ENCODE data around the gene DPH6. TPM values are rescaled to one million over a fixed set of nuclear protein-coding genes. Genes with fewer than 3 reads are reported as not detected.

Gene DPH6
- total RNA-seq, 2 donors from 2014 or later, result 16.2 to 19.4 TPM

- DNase-seq, result no peak
- intact Hi-C loops (cut with DNase I, micrococcal nuclease), result no loop called here
Observed at GRCh38 chr15:35546511-35547381, 781 bp upstream of the DPH6 start.

DNA sequence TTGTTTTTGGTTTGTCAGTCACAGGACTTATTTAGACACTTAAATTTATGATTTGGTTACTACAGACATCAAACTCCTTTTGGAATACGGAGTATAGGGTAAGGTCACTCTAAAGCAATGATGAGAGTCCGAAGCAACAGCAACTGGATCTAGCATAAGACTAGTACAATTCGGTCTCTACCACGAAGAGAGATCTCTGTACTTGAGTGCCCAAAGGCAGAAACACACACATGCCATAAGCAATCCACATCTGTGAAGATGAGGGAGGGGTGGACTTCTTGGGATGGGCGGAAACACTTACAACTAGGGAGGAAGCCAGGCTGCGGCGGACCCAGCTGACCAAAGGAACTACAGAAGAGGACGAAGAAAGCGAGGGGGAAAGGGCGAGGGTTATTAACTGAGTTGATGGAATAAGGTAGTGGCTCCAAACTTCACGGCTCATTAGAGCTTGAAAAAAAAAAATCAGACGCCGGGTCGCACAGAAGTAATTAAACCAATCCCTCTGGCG is 595 bp downstream of the DPH6 start:
- intact Hi-C loops (cut with DNase I, micrococcal nuclease), result no loop called here
- ATAC-seq (peak; percentile 59), DNase-seq (peak; percentile 50 to 65)

More at GRCh38 chr15:35546511-35547381, 781 bp upstream of the DPH6 start:
- ATAC-seq, result peak; percentile 0

DNA sequence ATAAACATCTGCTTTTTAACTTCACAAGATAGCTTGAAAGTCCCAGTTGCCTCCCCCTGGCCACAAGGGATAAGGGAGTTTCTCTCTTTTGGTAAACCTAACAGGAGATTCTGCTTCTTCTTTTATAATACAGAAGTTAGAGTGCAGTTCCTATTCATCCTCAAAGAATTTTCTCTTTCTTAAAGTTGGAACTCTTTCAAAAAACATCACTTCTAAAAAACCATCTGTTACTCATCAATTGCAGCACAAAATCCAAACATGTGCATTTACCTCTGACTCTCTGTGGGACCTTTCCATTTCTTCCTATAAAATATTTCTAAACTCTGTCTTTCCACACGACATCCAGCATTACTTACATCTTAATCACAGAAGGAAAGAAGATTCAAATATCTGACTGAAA is 5.1 kb downstream of the DPH6 start:
- DNase-seq (no peak), ATAC-seq (no peak)
- intact Hi-C loops (cut with DNase I, micrococcal nuclease), result no loop called here

DNA sequence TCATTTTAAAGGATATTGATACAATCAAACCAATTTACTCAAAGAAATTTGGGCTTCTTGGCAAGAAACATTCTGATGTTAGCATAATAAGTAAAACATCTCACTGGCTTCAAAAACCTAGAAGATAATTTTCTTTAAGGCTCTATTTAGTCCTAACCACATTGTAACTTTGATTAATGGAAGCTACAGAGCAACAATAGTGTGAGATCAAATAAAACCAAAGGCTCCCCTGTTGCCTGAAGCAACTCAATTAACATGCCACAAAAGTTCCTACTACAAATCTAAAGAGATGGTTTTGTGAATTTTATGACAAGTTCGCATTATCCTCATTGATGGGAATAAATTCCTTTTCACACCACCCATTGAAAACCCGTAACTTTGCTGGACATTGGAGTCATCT is 5.9 kb downstream of the DPH6 start:
- intact Hi-C loops (cut with DNase I, micrococcal nuclease), result no loop called here
- ATAC-seq (no peak), DNase-seq (no peak)

- intact Hi-C loops (cut with DNase I, micrococcal nuclease), result no loop called here
- ATAC-seq (no peak), DNase-seq (no peak)
Observed at GRCh38 chr15:35535365-35535916, 10.5 kb downstream of the DPH6 start.

- intact Hi-C loops (cut with DNase I, micrococcal nuclease), result no loop called here
- DNase-seq (no peak), ATAC-seq (no peak)
Observed at GRCh38 chr15:35533130-35534110, 12.5 kb downstream of the DPH6 start.

DNA sequence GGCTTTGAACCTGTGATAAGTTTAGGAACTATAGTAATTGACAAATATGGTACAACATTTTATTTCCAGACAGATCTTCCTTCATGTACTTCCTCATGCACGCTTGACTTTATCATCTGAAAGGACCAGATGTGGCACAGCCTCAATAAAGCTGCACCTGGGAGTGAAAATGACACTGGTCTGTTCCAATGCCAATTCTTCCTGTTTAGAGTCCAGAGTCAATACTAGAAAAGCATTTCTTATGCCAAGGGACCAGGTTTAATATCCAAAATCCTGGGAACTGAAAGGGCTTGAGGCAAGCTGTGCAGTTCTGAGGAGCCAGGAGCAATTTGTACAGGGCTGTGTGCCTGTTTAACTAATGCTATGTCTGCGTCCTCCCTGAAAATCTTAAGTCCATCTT is 15.3 kb downstream of the DPH6 start:
- ATAC-seq, result peak; percentile 73
- intact Hi-C loops (cut with DNase I, micrococcal nuclease), result no loop called here
- DNase-seq, result no peak

GRCh38 chr15:35529784-35530183 is 16.2 kb downstream of the DPH6 start:
- intact Hi-C loops (cut with DNase I, micrococcal nuclease), result no loop called here
- ATAC-seq, result no peak
- DNase-seq, result no peak

DNA sequence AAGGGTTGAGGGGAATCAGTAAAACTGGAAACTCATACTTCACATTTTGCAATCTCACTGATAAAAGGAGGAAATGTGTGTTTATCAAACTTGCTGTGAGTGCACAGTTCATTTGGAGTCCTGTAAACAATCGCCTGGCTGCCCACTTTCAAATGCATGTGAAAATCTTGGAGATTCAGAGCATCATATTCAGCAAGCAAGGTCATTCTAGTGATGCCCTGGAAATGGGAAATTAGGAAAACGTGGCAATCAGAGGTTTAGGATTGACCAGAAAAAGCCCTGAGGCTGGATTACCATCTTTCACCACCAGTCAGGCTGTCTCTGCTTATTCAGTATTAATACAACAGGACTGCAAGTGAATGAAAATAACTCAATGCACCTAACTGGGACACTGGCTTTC is 23.9 kb downstream of the DPH6 start:
- DNase-seq, result no peak

DNA sequence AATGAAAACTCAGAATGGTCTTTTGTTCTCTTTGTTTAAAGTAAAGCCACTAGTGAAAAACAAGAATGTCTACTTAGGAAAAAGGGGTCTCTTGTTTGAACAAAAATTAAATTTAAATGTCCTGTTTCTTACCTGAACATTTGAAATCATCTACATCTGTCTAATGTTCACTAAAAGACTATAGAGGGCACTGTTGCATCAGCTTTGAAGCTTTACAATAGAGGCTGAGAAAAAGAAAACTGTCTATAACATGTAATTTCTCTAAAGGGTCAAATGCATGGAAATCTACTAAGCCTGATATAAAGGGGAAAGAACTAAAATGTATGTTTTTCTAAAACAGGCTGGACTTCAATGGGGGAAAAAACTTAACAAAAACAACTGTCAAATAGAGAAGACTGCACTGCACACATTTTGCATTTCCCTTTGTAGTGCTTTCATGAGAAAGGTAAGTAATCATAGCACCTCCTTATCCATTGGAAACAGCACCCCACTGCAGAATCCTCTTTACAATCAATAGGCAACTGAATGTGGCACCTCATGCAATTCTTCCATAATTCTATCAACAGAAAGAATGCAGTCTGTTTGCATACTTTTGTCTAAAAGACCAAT is 26.3 kb downstream of the DPH6 start:
- intact Hi-C loops (cut with DNase I, micrococcal nuclease), result no loop called here
- peak; percentile 80 for ATAC-seq
- no peak for DNase-seq

More for the DNA sequence above, 23.9 kb downstream of the DPH6 start:
- ATAC-seq, result no peak
- intact Hi-C loops (cut with DNase I, micrococcal nuclease), result no loop called here

DNA sequence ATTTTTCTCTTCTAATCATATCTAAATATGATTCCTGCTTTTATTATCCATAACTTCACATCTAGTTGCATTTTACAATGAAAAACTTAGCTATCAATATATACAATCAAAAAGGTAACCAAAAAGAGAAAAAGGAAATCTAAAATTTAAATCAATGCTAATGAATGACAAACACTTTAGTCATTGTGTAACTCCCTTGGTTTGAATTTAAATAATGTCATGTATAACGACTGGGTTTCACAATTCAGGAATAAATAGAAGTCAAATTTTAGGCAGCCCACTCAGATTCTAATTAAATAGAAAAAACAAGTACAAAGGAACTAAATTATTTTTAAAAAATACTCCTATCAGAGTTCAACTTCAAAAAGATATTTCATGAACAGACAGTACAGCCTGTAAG is 26.9 kb downstream of the DPH6 start:
- no peak for DNase-seq
- no peak for ATAC-seq
- intact Hi-C loops (cut with DNase I, micrococcal nuclease), result no loop called here

GRCh38 chr15:35514759-35515158 is 31.2 kb downstream of the DPH6 start:
- DNase-seq (no peak), ATAC-seq (no peak)
- intact Hi-C loops (cut with DNase I, micrococcal nuclease), result no loop called here

DNA sequence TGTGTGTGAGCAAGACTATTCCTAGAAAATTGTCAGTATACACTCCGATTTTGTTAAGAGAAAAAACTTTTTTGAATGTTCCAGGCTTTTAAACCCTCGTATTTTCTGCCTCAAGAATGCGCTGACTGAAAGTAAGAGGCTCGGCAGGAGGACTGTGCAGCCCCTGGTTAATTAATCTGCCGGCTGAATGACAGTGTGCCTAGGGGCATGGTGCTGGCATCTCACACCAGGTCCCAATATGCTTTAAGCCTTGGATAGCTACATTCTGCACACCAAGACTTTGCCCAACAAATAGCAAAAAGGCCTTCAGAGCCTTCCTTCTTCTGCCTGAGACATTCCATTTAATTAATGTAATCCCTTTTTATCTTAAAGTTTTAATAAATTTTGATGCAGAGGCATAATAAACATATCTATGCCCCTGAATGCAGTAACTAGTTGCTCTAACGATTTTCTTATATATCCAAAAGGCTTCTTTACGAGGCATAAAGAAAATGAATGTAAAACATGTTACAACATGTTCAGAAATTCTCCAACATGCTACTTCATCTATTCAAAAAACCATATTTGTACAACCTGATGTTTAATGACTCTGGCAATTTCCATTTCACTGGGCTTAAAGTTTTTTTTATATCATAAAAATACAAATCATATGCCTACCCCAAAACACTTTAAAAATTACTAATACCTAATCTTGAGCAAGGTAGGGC is 37.9 kb downstream of the DPH6 start:
- intact Hi-C loops (cut with DNase I, micrococcal nuclease), result no loop called here
- ATAC-seq (no peak), DNase-seq (no peak)

DNA sequence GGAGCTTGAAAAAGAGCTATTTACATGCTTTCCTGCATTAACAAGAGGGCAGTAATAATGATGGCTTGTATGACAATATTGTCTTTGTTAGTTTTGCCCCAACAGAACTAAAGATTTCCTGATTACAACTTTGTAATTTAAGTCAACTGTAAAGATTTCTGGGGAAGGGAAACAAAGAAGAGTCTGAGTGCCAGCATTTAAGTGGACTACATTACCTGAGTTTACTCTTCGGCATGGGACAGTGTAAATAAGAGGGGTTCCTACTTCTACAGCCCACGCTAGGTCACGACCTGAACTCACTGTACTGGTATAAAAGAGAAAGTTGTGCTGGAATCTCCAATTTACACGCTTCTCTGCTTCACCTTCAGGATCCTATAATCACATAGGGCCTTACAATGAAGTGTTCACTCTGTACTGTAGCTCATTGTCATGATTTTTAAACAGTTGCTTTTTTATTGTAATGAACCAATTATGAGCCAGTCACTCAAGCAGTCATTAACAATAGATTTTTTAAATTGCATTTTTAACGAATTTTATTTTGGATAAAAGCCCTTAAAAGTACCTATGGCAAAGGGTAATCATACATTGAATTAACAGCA is 39.6 kb downstream of the DPH6 start:
- DNase-seq (no peak), ATAC-seq (peak; percentile 52)
- intact Hi-C loops (cut with DNase I, micrococcal nuclease), result no loop called here

DNA sequence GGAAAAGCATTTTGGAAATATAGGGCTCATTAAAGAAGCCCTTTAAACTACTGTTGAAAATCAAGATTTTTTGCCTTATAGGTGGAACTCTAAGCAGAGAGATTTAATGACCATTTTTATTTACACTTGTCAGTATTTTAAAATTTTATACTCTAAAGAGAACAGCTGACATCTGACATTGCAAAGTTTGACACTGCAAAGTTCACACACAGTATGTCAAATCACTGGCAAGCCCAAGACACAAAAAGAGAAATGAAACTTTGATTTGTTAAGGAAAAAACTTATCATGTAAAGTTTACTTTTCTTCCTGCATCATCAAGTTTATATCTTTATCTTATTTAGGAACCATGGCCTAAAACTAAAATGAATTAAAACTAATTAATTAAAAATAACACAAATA is 40.2 kb downstream of the DPH6 start:
- ATAC-seq (peak; percentile 48), DNase-seq (no peak)
- intact Hi-C loops (cut with DNase I, micrococcal nuclease), result no loop called here

DNA sequence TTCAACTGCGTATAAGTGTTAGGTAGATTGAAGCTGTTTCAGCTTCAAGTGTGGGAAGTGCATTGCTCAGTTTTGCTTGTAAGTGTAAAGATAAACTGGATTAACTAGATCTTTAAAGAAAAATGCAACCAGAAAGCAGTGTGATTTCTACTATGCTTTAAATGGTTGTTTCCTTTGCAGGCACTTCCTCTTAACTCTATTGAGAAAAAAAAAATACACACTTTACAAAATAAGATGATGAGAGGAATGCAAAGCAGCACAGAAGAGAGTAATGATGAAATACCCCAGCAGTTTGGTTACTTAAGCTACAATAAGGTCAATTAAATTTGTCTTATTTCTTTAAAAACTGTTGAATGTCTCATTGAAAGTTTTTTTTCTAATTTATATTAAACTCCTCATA is 40.8 kb downstream of the DPH6 start:
- DNase-seq (no peak), ATAC-seq (no peak)

GRCh38 chr15:35499723-35500122 is 46.2 kb downstream of the DPH6 start:
- intact Hi-C loops (cut with DNase I, micrococcal nuclease), result no loop called here
- no peak for ATAC-seq
- no peak for DNase-seq

More for the DNA sequence above, 40.8 kb downstream of the DPH6 start:
- intact Hi-C loops (cut with DNase I, micrococcal nuclease), result no loop called here

DNA sequence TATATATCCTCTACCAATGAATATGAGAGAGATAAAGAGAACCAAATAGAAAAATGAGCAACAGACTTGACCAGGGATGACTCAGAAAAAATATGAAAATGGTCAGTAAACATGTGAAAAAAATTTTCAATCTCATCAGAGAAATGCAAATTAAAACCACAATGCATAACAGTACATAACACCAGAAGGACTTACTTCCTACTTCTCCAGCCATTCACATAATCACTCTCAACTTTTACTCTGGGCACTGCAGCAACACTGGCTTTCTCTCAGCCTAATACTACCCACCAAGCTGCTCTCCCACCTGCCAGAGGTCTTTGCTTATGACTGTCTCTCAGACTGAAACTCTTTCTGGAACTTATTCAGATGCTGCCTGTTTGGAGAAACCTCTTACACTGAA is 49.4 kb downstream of the DPH6 start:
- intact Hi-C loops (cut with DNase I, micrococcal nuclease), result no loop called here
- DNase-seq, result no peak
- no peak for ATAC-seq

All from left colon (tissue), 2 donors.